ENCODE measurements around the gene KRTAP19-8. TPM values are rescaled to one million over a fixed set of nuclear protein-coding genes. Genes with fewer than 3 reads are reported as not detected.

Gene KRTAP19-8
- total RNA-seq, 1 donor from 2014 or later = not detected

DNA sequence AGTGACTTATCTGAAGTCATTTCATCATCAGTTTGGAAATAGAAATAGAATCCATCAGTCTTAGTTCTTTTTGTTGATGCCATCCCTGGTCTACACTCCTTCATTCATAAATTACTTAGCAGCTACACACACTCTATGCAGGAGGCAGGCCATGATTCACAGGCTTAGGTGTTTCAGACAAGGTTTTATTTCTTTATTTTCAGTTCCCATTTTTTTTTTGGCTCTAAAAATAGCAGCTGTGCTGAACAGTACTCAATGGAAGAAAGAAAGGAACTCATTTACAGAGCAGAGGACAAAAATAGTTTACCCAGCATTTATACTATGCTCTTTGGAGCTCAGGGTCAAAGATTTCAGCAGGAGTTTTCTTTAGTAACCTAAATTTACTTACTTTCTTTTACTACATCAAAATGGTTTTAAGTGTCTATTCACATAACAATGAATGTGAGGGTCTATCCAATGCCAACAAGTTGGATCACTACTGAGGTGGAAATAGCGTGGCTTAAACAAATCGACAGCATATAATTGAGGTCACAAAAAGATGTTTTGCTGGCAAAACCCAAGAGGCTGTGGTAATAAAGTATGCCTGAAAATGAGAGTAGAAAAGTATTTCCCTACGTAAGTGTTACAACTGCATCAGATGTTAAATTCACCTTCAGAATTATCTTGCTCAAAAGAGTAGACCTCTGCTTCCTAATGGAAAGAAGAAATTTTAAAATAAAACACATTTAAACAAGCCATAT, 7.7 kb downstream of the KRTAP19-8 start:
- no peaks in the 10 kb centered on the region for H3K79me2 ChIP-seq (ENCODE audit: insufficient read depth, low read length)
- Mint-ChIP-seq H3K27me3 (ENCODE audit: low read depth, unreplicated experiment) (no peaks in the 10 kb centered on the region), H3K4me3 (ENCODE audit: unreplicated experiment) (no peak overlapping the region), H3K4me1 (ENCODE audit: low read depth, unreplicated experiment) (peaks cover 3% of the 10 kb centered on the region), H3K36me3 (ENCODE audit: low read depth, unreplicated experiment) (no peaks in the 10 kb centered on the region), H3K27ac (ENCODE audit: unreplicated experiment) (no peak overlapping the region), H3K9me3 (ENCODE audit: unreplicated experiment) (peaks cover 2% of the 10 kb centered on the region)
- no peak overlapping the region for H3K27ac ChIP-seq (ENCODE audit: low read depth, low read length)
- H2AFZ ChIP-seq (ENCODE audit: low read depth, low read length) = no peak overlapping the region
- FAIRE-seq (no peak), DNase-seq (ENCODE audit: low read depth) (no peak)
- no peaks in the 10 kb centered on the region for H3K9me3 ChIP-seq (ENCODE audit: insufficient read depth, low read depth, low read length)
- no peak overlapping the region for H3K4me2 ChIP-seq (ENCODE audit: low read length)
- H3K4me1 ChIP-seq (ENCODE audit: insufficient read depth, low read length) = no peaks in the 10 kb centered on the region
- no peaks in the 10 kb centered on the region for H3K36me3 ChIP-seq (ENCODE audit: insufficient read depth, low read length)
- H3K27me3 ChIP-seq (ENCODE audit: insufficient read depth, low read length) = no peaks in the 10 kb centered on the region
- TF ChIP-seq, protein P1, sequence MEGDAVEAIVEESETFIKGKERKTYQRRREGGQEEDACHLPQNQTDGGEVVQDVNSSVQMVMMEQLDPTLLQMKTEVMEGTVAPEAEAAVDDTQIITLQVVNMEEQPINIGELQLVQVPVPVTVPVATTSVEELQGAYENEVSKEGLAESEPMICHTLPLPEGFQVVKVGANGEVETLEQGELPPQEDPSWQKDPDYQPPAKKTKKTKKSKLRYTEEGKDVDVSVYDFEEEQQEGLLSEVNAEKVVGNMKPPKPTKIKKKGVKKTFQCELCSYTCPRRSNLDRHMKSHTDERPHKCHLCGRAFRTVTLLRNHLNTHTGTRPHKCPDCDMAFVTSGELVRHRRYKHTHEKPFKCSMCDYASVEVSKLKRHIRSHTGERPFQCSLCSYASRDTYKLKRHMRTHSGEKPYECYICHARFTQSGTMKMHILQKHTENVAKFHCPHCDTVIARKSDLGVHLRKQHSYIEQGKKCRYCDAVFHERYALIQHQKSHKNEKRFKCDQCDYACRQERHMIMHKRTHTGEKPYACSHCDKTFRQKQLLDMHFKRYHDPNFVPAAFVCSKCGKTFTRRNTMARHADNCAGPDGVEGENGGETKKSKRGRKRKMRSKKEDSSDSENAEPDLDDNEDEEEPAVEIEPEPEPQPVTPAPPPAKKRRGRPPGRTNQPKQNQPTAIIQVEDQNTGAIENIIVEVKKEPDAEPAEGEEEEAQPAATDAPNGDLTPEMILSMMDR (IDR thresholded peaks at IDR 0.05; ENCODE audit: insufficient read depth, low read depth, low read length) = no peak
- TF ChIP-seq EZH2 (IDR thresholded peaks at IDR 0.05; ENCODE audit: insufficient read depth, low read length) = no peak
- no peaks in the 10 kb centered on the region for H4K20me1 ChIP-seq (ENCODE audit: insufficient read depth, low read length)
- no peak overlapping the region for H3K9ac ChIP-seq (ENCODE audit: low read length)
- H3K4me3 ChIP-seq (ENCODE audit: insufficient read depth, low read depth, low read length) = no peak overlapping the region

DNA sequence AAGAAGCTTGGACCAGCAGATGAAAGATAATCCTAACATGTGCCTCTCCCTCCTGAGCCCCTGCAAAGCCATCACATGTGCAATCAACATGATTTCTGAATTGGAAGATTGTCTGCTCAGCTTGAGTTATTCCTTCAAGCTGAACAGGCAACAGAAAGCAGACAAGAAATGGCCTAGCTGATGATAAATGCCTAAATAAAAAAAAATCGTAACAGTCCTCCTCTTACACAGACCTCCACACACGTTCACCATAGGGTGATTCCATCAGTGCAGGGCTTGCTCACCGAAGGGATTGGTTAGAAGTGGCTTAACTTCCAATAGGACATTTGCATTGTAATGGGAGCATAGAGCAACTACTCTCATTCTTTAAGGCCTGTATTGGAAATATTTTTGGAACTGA, 14.6 kb downstream of the KRTAP19-8 start:
- Histone ChIP-seq H3K27me3 (ENCODE audit: insufficient read depth, low read length) (no peaks in the 10 kb centered on the region), H3K27ac (ENCODE audit: low read depth, low read length) (no peak overlapping the region), H2AFZ (ENCODE audit: low read depth, low read length) (no peak overlapping the region), H4K20me1 (ENCODE audit: insufficient read depth, low read length) (no peaks in the 10 kb centered on the region), H3K36me3 (ENCODE audit: insufficient read depth, low read length) (no peaks in the 10 kb centered on the region), H3K4me2 (ENCODE audit: low read length) (no peak overlapping the region), H3K9me3 (ENCODE audit: insufficient read depth, low read depth, low read length) (no peaks in the 10 kb centered on the region), H3K4me3 (ENCODE audit: insufficient read depth, low read depth, low read length) (no peak overlapping the region), H3K9ac (ENCODE audit: low read length) (no peak overlapping the region), H3K4me1 (ENCODE audit: insufficient read depth, low read length) (no peaks in the 10 kb centered on the region), H3K79me2 (ENCODE audit: insufficient read depth, low read length) (no peaks in the 10 kb centered on the region)
- peaks cover 3% of the 10 kb centered on the region for H3K9me3 Mint-ChIP-seq (ENCODE audit: unreplicated experiment)
- peaks cover 12% of the 10 kb centered on the region for H3K27me3 Mint-ChIP-seq (ENCODE audit: low read depth, unreplicated experiment)
- H3K4me3 Mint-ChIP-seq (ENCODE audit: unreplicated experiment) = no peak overlapping the region
- TF ChIP-seq, protein P1 (IDR thresholded peaks at IDR 0.05; ENCODE audit: insufficient read depth, low read depth, low read length) = no peak
- no peak for TF ChIP-seq EZH2 (IDR thresholded peaks at IDR 0.05; ENCODE audit: insufficient read depth, low read length)
- H3K4me1 Mint-ChIP-seq (ENCODE audit: low read depth, unreplicated experiment) = no peaks in the 10 kb centered on the region
- no peak overlapping the region for H3K27ac Mint-ChIP-seq (ENCODE audit: unreplicated experiment)
- DNase-seq (ENCODE audit: low read depth) = no peak
- FAIRE-seq = no peak
- no peaks in the 10 kb centered on the region for H3K36me3 Mint-ChIP-seq (ENCODE audit: low read depth, unreplicated experiment)

- Mint-ChIP-seq H3K4me1 (ENCODE audit: low read depth, unreplicated experiment) (no peaks in the 10 kb centered on the region), H3K36me3 (ENCODE audit: low read depth, unreplicated experiment) (no peaks in the 10 kb centered on the region), H3K4me3 (ENCODE audit: unreplicated experiment) (no peak overlapping the region), H3K9me3 (ENCODE audit: unreplicated experiment) (peaks cover 3% of the 10 kb centered on the region), H3K27ac (ENCODE audit: unreplicated experiment) (no peak overlapping the region), H3K27me3 (ENCODE audit: low read depth, unreplicated experiment) (peaks cover 12% of the 10 kb centered on the region)
- DNase-seq (ENCODE audit: low read depth) (no peak), FAIRE-seq (no peak)
- H3K27me3 ChIP-seq (ENCODE audit: insufficient read depth, low read length) = no peaks in the 10 kb centered on the region
- no peak overlapping the region for H3K27ac ChIP-seq (ENCODE audit: low read depth, low read length)
- TF ChIP-seq, protein P1 (IDR thresholded peaks at IDR 0.05; ENCODE audit: insufficient read depth, low read depth, low read length) = no peak
- no peak for TF ChIP-seq EZH2 (IDR thresholded peaks at IDR 0.05; ENCODE audit: insufficient read depth, low read length)
- H2AFZ ChIP-seq (ENCODE audit: low read depth, low read length) = no peak overlapping the region
- H3K4me3 ChIP-seq (ENCODE audit: insufficient read depth, low read depth, low read length) = no peak overlapping the region
- H3K9ac ChIP-seq (ENCODE audit: low read length) = no peak overlapping the region
- no peaks in the 10 kb centered on the region for H3K36me3 ChIP-seq (ENCODE audit: insufficient read depth, low read length)
- no peaks in the 10 kb centered on the region for H3K4me1 ChIP-seq (ENCODE audit: insufficient read depth, low read length)
- H3K9me3 ChIP-seq (ENCODE audit: insufficient read depth, low read depth, low read length) = no peaks in the 10 kb centered on the region
- H3K79me2 ChIP-seq (ENCODE audit: insufficient read depth, low read length) = no peaks in the 10 kb centered on the region
- no peaks in the 10 kb centered on the region for H4K20me1 ChIP-seq (ENCODE audit: insufficient read depth, low read length)
- H3K4me2 ChIP-seq (ENCODE audit: low read length) = no peak overlapping the region
Observed at GRCh38 chr21:31022306-31022705, 16.0 kb downstream of the KRTAP19-8 start.
